ENCODE data around the gene PCDH9.

The PCDH9 gene

GRCh38 chr13:66576381-66576780 is 653.8 kb downstream of the PCDH9 start:
- Histone ChIP-seq H3K4me1 (ENCODE audit: control insufficient read depth, insufficient read depth, low read length) (no peaks in the 10 kb centered on the region), H3K36me3 (ENCODE audit: control insufficient read depth in 2 of 2, insufficient read depth in 2 of 2, low read length in 2 of 2) (no peaks in the 10 kb centered on the region), H3K9me3 (ENCODE audit: control insufficient read depth in 2 of 2, low read length in 2 of 2) (no peaks in the 10 kb centered on the region), H3K9ac (ENCODE audit: low read length in 2 of 2) (no peak overlapping the region), H3K27me3 (ENCODE audit: control insufficient read depth in 1 of 2, insufficient read depth in 2 of 2, low read length in 2 of 2) (no peaks in the 10 kb centered on the region), H3K27ac (ENCODE audit: low read length) (no peak overlapping the region), H3K4me3 (ENCODE audit: low read length in 2 of 2) (no peak overlapping the region)

GRCh38 chr13:66574606-66575005 is 655.5 kb downstream of the PCDH9 start:
- Histone ChIP-seq H3K27me3 (ENCODE audit: control insufficient read depth in 1 of 2, insufficient read depth in 2 of 2, low read length in 2 of 2) (no peaks in the 10 kb centered on the region), H3K9ac (ENCODE audit: low read length in 2 of 2) (no peak overlapping the region), H3K4me1 (ENCODE audit: control insufficient read depth, insufficient read depth, low read length) (no peaks in the 10 kb centered on the region), H3K9me3 (ENCODE audit: control insufficient read depth in 2 of 2, low read length in 2 of 2) (no peaks in the 10 kb centered on the region), H3K4me3 (ENCODE audit: low read length in 2 of 2) (no peak overlapping the region), H3K27ac (ENCODE audit: low read length) (no peak overlapping the region), H3K36me3 (ENCODE audit: control insufficient read depth in 2 of 2, insufficient read depth in 2 of 2, low read length in 2 of 2) (no peaks in the 10 kb centered on the region)

- no peaks in the 10 kb centered on the region for H3K36me3 ChIP-seq (ENCODE audit: control insufficient read depth in 2 of 2, insufficient read depth in 2 of 2, low read length in 2 of 2)
- H3K4me1 ChIP-seq (ENCODE audit: control insufficient read depth, insufficient read depth, low read length): no peaks in the 10 kb centered on the region
- H3K9ac ChIP-seq (ENCODE audit: low read length in 2 of 2): no peak overlapping the region
- H3K27me3 ChIP-seq (ENCODE audit: control insufficient read depth in 1 of 2, insufficient read depth in 2 of 2, low read length in 2 of 2): no peaks in the 10 kb centered on the region
- no peak overlapping the region for H3K4me3 ChIP-seq (ENCODE audit: low read length in 2 of 2)
- no peak overlapping the region for H3K27ac ChIP-seq (ENCODE audit: low read length)
- no peaks in the 10 kb centered on the region for H3K9me3 ChIP-seq (ENCODE audit: control insufficient read depth in 2 of 2, low read length in 2 of 2)
Measured at GRCh38 chr13:66567899-66568612, 662.1 kb downstream of the PCDH9 start.

- Histone ChIP-seq H3K9me3 (ENCODE audit: control insufficient read depth in 2 of 2, low read length in 2 of 2) (no peaks in the 10 kb centered on the region), H3K4me3 (ENCODE audit: low read length in 2 of 2) (no peak overlapping the region), H3K36me3 (ENCODE audit: control insufficient read depth in 2 of 2, insufficient read depth in 2 of 2, low read length in 2 of 2) (no peaks in the 10 kb centered on the region), H3K27ac (ENCODE audit: low read length) (no peak overlapping the region), H3K27me3 (ENCODE audit: control insufficient read depth in 1 of 2, insufficient read depth in 2 of 2, low read length in 2 of 2) (no peaks in the 10 kb centered on the region), H3K9ac (ENCODE audit: low read length in 2 of 2) (no peak overlapping the region), H3K4me1 (ENCODE audit: control insufficient read depth, insufficient read depth, low read length) (no peaks in the 10 kb centered on the region)
Measured at GRCh38 chr13:66565279-66565678, 664.9 kb downstream of the PCDH9 start.

GRCh38 chr13:66563076-66563475 is 667.1 kb downstream of the PCDH9 start:
- Histone ChIP-seq H3K9me3 (ENCODE audit: control insufficient read depth in 2 of 2, low read length in 2 of 2) (no peaks in the 10 kb centered on the region), H3K27me3 (ENCODE audit: control insufficient read depth in 1 of 2, insufficient read depth in 2 of 2, low read length in 2 of 2) (no peaks in the 10 kb centered on the region), H3K36me3 (ENCODE audit: control insufficient read depth in 2 of 2, insufficient read depth in 2 of 2, low read length in 2 of 2) (no peaks in the 10 kb centered on the region), H3K4me3 (ENCODE audit: low read length in 2 of 2) (no peak overlapping the region), H3K4me1 (ENCODE audit: control insufficient read depth, insufficient read depth, low read length) (no peaks in the 10 kb centered on the region), H3K27ac (ENCODE audit: low read length) (no peak overlapping the region), H3K9ac (ENCODE audit: low read length in 2 of 2) (no peak overlapping the region)

GRCh38 chr13:66562054-66562453 is 668.1 kb downstream of the PCDH9 start:
- no peaks in the 10 kb centered on the region for H3K4me1 ChIP-seq (ENCODE audit: control insufficient read depth, insufficient read depth, low read length)
- no peaks in the 10 kb centered on the region for H3K9me3 ChIP-seq (ENCODE audit: control insufficient read depth in 2 of 2, low read length in 2 of 2)
- no peak overlapping the region for H3K27ac ChIP-seq (ENCODE audit: low read length)
- H3K27me3 ChIP-seq (ENCODE audit: control insufficient read depth in 1 of 2, insufficient read depth in 2 of 2, low read length in 2 of 2): no peaks in the 10 kb centered on the region
- H3K36me3 ChIP-seq (ENCODE audit: control insufficient read depth in 2 of 2, insufficient read depth in 2 of 2, low read length in 2 of 2): no peaks in the 10 kb centered on the region
- no peak overlapping the region for H3K9ac ChIP-seq (ENCODE audit: low read length in 2 of 2)
- H3K4me3 ChIP-seq (ENCODE audit: low read length in 2 of 2): no peak overlapping the region

GRCh38 chr13:66560991-66561390 is 669.1 kb downstream of the PCDH9 start:
- Histone ChIP-seq H3K27me3 (ENCODE audit: control insufficient read depth in 1 of 2, insufficient read depth in 2 of 2, low read length in 2 of 2) (no peaks in the 10 kb centered on the region), H3K9me3 (ENCODE audit: control insufficient read depth in 2 of 2, low read length in 2 of 2) (no peaks in the 10 kb centered on the region), H3K4me1 (ENCODE audit: control insufficient read depth, insufficient read depth, low read length) (no peaks in the 10 kb centered on the region), H3K4me3 (ENCODE audit: low read length in 2 of 2) (no peak overlapping the region), H3K9ac (ENCODE audit: low read length in 2 of 2) (no peak overlapping the region), H3K27ac (ENCODE audit: low read length) (no peak overlapping the region), H3K36me3 (ENCODE audit: control insufficient read depth in 2 of 2, insufficient read depth in 2 of 2, low read length in 2 of 2) (no peaks in the 10 kb centered on the region)

GRCh38 chr13:66560189-66560588 is 669.9 kb downstream of the PCDH9 start:
- H3K27ac ChIP-seq (ENCODE audit: low read length): no peak overlapping the region
- H3K4me3 ChIP-seq (ENCODE audit: low read length in 2 of 2): no peak overlapping the region
- no peaks in the 10 kb centered on the region for H3K4me1 ChIP-seq (ENCODE audit: control insufficient read depth, insufficient read depth, low read length)
- no peaks in the 10 kb centered on the region for H3K36me3 ChIP-seq (ENCODE audit: control insufficient read depth in 2 of 2, insufficient read depth in 2 of 2, low read length in 2 of 2)
- H3K27me3 ChIP-seq (ENCODE audit: control insufficient read depth in 1 of 2, insufficient read depth in 2 of 2, low read length in 2 of 2): no peaks in the 10 kb centered on the region
- H3K9me3 ChIP-seq (ENCODE audit: control insufficient read depth in 2 of 2, low read length in 2 of 2): no peaks in the 10 kb centered on the region
- no peak overlapping the region for H3K9ac ChIP-seq (ENCODE audit: low read length in 2 of 2)

- H3K27ac ChIP-seq (ENCODE audit: low read length): no peak overlapping the region
- H3K36me3 ChIP-seq (ENCODE audit: control insufficient read depth in 2 of 2, insufficient read depth in 2 of 2, low read length in 2 of 2): no peaks in the 10 kb centered on the region
- H3K4me3 ChIP-seq (ENCODE audit: low read length in 2 of 2): no peak overlapping the region
- H3K4me1 ChIP-seq (ENCODE audit: control insufficient read depth, insufficient read depth, low read length): no peaks in the 10 kb centered on the region
- H3K27me3 ChIP-seq (ENCODE audit: control insufficient read depth in 1 of 2, insufficient read depth in 2 of 2, low read length in 2 of 2): no peaks in the 10 kb centered on the region
- no peak overlapping the region for H3K9ac ChIP-seq (ENCODE audit: low read length in 2 of 2)
- no peaks in the 10 kb centered on the region for H3K9me3 ChIP-seq (ENCODE audit: control insufficient read depth in 2 of 2, low read length in 2 of 2)
Measured at GRCh38 chr13:66559093-66559492, 671.0 kb downstream of the PCDH9 start.

- no peak overlapping the region for H3K9ac ChIP-seq (ENCODE audit: low read length in 2 of 2)
- H3K4me3 ChIP-seq (ENCODE audit: low read length in 2 of 2): no peak overlapping the region
- no peak overlapping the region for H3K27ac ChIP-seq (ENCODE audit: low read length)
- H3K9me3 ChIP-seq (ENCODE audit: control insufficient read depth in 2 of 2, low read length in 2 of 2): no peaks in the 10 kb centered on the region
- no peaks in the 10 kb centered on the region for H3K4me1 ChIP-seq (ENCODE audit: control insufficient read depth, insufficient read depth, low read length)
- H3K36me3 ChIP-seq (ENCODE audit: control insufficient read depth in 2 of 2, insufficient read depth in 2 of 2, low read length in 2 of 2): no peaks in the 10 kb centered on the region
- H3K27me3 ChIP-seq (ENCODE audit: control insufficient read depth in 1 of 2, insufficient read depth in 2 of 2, low read length in 2 of 2): no peaks in the 10 kb centered on the region
Measured at GRCh38 chr13:66558506-66558905, 671.6 kb downstream of the PCDH9 start.

GRCh38 chr13:66557357-66557756 is 672.8 kb downstream of the PCDH9 start:
- no peaks in the 10 kb centered on the region for H3K4me1 ChIP-seq (ENCODE audit: control insufficient read depth, insufficient read depth, low read length)
- H3K27ac ChIP-seq (ENCODE audit: low read length): no peak overlapping the region
- no peak overlapping the region for H3K4me3 ChIP-seq (ENCODE audit: low read length in 2 of 2)

More at GRCh38 chr13:66557357-66557756, 672.8 kb downstream of the PCDH9 start:
- Histone ChIP-seq H3K9me3 (ENCODE audit: control insufficient read depth in 2 of 2, low read length in 2 of 2) (no peaks in the 10 kb centered on the region), H3K36me3 (ENCODE audit: control insufficient read depth in 2 of 2, insufficient read depth in 2 of 2, low read length in 2 of 2) (no peaks in the 10 kb centered on the region), H3K27me3 (ENCODE audit: control insufficient read depth in 1 of 2, insufficient read depth in 2 of 2, low read length in 2 of 2) (no peaks in the 10 kb centered on the region), H3K9ac (ENCODE audit: low read length in 2 of 2) (no peak overlapping the region)
